HK-2 (cell line): ENCODE data around the gene KRTAP4-8.
"Not testable (repeated sequence)": the region's sequence is repeated elsewhere in the genome, so short reads cannot be mapped to it uniquely, and the experiment has no call there.

Source experiments
- DNase-seq: peaks from one replicate; pipeline ENCODE4 v3.0.0-alpha.2; 2018; ENCODE audit not compliant: unreplicated experiment

KRTAP4-8 gene

GRCh38 chr17:41098042-41098441 is at the start of gene KRTAP4-8:
Gene KRTAP4-8 (minus strand): TSS chr17:41098142. CDS start chr17:41098084, 58 bp downstream.
- no peak for DNase-seq

GRCh38 chr17:41145261-41145660 is 47.3 kb upstream of the KRTAP4-8 start:
- DNase-seq: no peak

- DNase-seq: no peak
These were observed 46.9 kb upstream of the KRTAP4-8 start for GRCh38 chr17:41144846-41145245.

GRCh38 chr17:41141361-41141760 is 43.4 kb upstream of the KRTAP4-8 start:
- DNase-seq: no peak

GRCh38 chr17:41140360-41141131 is 42.6 kb upstream of the KRTAP4-8 start, which contains the start of gene KRTAP4-6:
Gene KRTAP4-6 (minus strand): TSS chr17:41140544. CDS start chr17:41140487, 57 bp downstream.
- peak; percentile 30 for DNase-seq

- not testable (repeated sequence) for DNase-seq
These were observed 41.9 kb upstream of the KRTAP4-8 start for GRCh38 chr17:41139865-41140264.

GRCh38 chr17:41133880-41134735 is 36.2 kb upstream of the KRTAP4-8 start:
- no peak for DNase-seq

- no peak for DNase-seq
These were observed 34.0 kb upstream of the KRTAP4-8 start for GRCh38 chr17:41131979-41132378.

- DNase-seq: no peak
These were observed 29.4 kb upstream of the KRTAP4-8 start for GRCh38 chr17:41127371-41127770.

- no peak for DNase-seq
These were observed 28.5 kb upstream of the KRTAP4-8 start for GRCh38 chr17:41126412-41126811.

GRCh38 chr17:41125064-41125463 is 27.1 kb upstream of the KRTAP4-8 start:
- no peak for DNase-seq

- not testable (repeated sequence) for DNase-seq
These were observed 26.0 kb upstream of the KRTAP4-8 start, which contains the start of gene KRTAP4-12 for GRCh38 chr17:41123991-41124371. Gene KRTAP4-12 (minus strand): TSS chr17:41124182. CDS start chr17:41124122, 60 bp downstream.

- DNase-seq: not testable (repeated sequence)
These were observed 25.5 kb upstream of the KRTAP4-8 start for GRCh38 chr17:41123292-41123990.

- no peak for DNase-seq
These were observed 23.8 kb upstream of the KRTAP4-8 start for GRCh38 chr17:41121742-41122141.

- DNase-seq: not testable (repeated sequence)
These were observed 22.1 kb upstream of the KRTAP4-8 start for GRCh38 chr17:41119696-41120690.

GRCh38 chr17:41118721-41119120 is 20.8 kb upstream of the KRTAP4-8 start:
- DNase-seq: no peak

GRCh38 chr17:41117846-41118386 is 20.0 kb upstream of the KRTAP4-8 start, which contains the start of gene KRTAP4-11:
Gene KRTAP4-11 (minus strand): TSS chr17:41118373. CDS start chr17:41118315, 58 bp downstream.
- DNase-seq: not testable (repeated sequence)

- no peak for DNase-seq
These were observed 18.4 kb upstream of the KRTAP4-8 start for GRCh38 chr17:41116297-41116696.

- DNase-seq: no peak
These were observed 13.4 kb upstream of the KRTAP4-8 start for GRCh38 chr17:41111151-41111885.
